H1 (cell line): ENCODE data around the gene POLDIP2. TPM values are rescaled to one million over a fixed set of nuclear protein-coding genes. Genes with fewer than 3 reads are reported as not detected.

Experiments used
- CTCF ChIA-PET: fragments of 300-600 bp; sonication (Branson Sonifier 250); formaldehyde crosslinking; loops from one replicate; lab custom pipeline; 2021; ENCODE audit not compliant: partially characterized antibody; lab: Charles Lee
- POLR2A ChIA-PET: fragments of 300-600 bp; sonication (Branson Sonifier 250); formaldehyde crosslinking; loops from one replicate; lab custom pipeline; 2021; ENCODE audit warnings: inconsistent platforms; ENCODE audit not compliant: partially characterized antibody; lab: Charles Lee
- DNase-seq, 2 experiments: peaks; one replicate each; pipeline versions ENCODE4 v3.0.0 to v3.0.0-alpha.2; 2010 to 2022; ENCODE audit warnings: low spot score in 2 of 2, low read depth in 1 of 2, mixed read lengths in 1 of 2
- FAIRE-seq: peaks from 2 replicates; lab custom pipeline; 2011; peaks lifted over from hg19 to GRCh38; lab: Jason Lieb, UNC
- H2AFZ ChIP-seq: 2 replicates; pipeline ENCODE4 v1.8.1; 2012; ENCODE audit warnings: low read length, inconsistent platforms
- H2AK5ac ChIP-seq: 2 replicates; pipeline ENCODE4 v1.6.1; 2013; ENCODE audit warnings: low read depth, low read length
- H2BK120ac ChIP-seq: replicated peaks from 2 replicates; pipeline ENCODE3; 2013; ENCODE audit warnings: low read depth, low read length, inconsistent platforms
- H2BK12ac ChIP-seq: 2 replicates; pipeline ENCODE4 v1.6.1; 2013; ENCODE audit warnings: low read depth, low read length
- H2BK15ac ChIP-seq: 2 replicates; pipeline ENCODE4 v1.6.1; 2013; ENCODE audit warnings: low read length
- H2BK20ac ChIP-seq: 2 replicates; pipeline ENCODE4 v1.6.1; 2013; ENCODE audit warnings: low read length
- H2BK5ac ChIP-seq: 2 replicates; pipeline ENCODE4 v1.6.1; 2013; ENCODE audit warnings: low read depth, low read length
- H3K14ac ChIP-seq: 2 replicates; pipeline ENCODE4 v1.6.1; 2013; ENCODE audit warnings: inconsistent platforms; ENCODE audit not compliant: insufficient read length
- H3K18ac ChIP-seq: 2 replicates; pipeline ENCODE4 v1.6.1; 2013; ENCODE audit warnings: low read length; ENCODE audit errors: extremely low read depth
- H3K23ac ChIP-seq: 2 replicates; pipeline ENCODE4 v1.6.1; 2013; ENCODE audit warnings: inconsistent platforms; ENCODE audit not compliant: insufficient read length
- H3K23me2 ChIP-seq: 2 replicates; pipeline ENCODE4 v1.6.1; 2013; ENCODE audit warnings: low read depth, low read length
- H3K27ac ChIP-seq: 2 replicates; pipeline ENCODE4 v1.6.1; 2011; ENCODE audit warnings: low read depth, low read length, inconsistent platforms
- H3K27me3 ChIP-seq, 4 experiments: replicated peaks in 1 of 4; 1 replicate in 1 of 4; 2 replicates in 3 of 4; pipeline versions ENCODE4 v1.6.1 to v1.8.1; 2011 to 2013; ENCODE audit warnings: low read length in 3 of 4, mild to moderate bottlenecking in 3 of 4, inconsistent platforms in 2 of 4, mixed read lengths in 2 of 4, moderate library complexity in 1 of 4; ENCODE audit not compliant: control insufficient read depth in 3 of 4, insufficient read depth in 3 of 4; ENCODE audit errors: extremely low read depth in 1 of 4
- H3K36me3 ChIP-seq, 4 experiments: 2 replicates each; pipeline versions ENCODE4 v1.6.1 to v1.8.1; 2011 to 2013; ENCODE audit warnings: mild to moderate bottlenecking in 4 of 4, low read length in 3 of 4, moderate library complexity in 2 of 4, control low read depth in 1 of 4, inconsistent platforms in 1 of 4; ENCODE audit not compliant: insufficient read depth in 4 of 4, control insufficient read depth in 2 of 4
- H3K4ac ChIP-seq: replicated peaks from 2 replicates; pipeline ENCODE3; 2013; ENCODE audit warnings: low read length, low read depth, mixed read lengths, inconsistent platforms; ENCODE audit not compliant: insufficient read length
- H3K4me1 ChIP-seq, 4 experiments: replicated peaks in 1 of 4; 1 replicate in 1 of 4; 2 replicates in 3 of 4; pipeline versions ENCODE4 v1.6.1 to v1.8.1; 2011 to 2013; ENCODE audit warnings: low read length in 3 of 4, inconsistent platforms in 2 of 4, mixed read lengths in 1 of 4; ENCODE audit not compliant: insufficient read depth in 4 of 4, control insufficient read depth in 3 of 4
- H3K4me2 ChIP-seq, 2 experiments: 2 replicates each; pipeline versions ENCODE4 v1.6.1 to v1.8.1; 2011 to 2013; ENCODE audit warnings: low read depth in 2 of 2, low read length in 2 of 2, control low read depth in 1 of 2, inconsistent platforms in 1 of 2, mild to moderate bottlenecking in 1 of 2; ENCODE audit not compliant: insufficient read depth in 1 of 2
- H3K4me3 ChIP-seq, 4 experiments: fragments of 200-600, 300-600 bp in 1 of 4; sonication (generic), shearing (Covaris generic), sonication (Bioruptor Twin) in 1 of 4; 2 replicates each; pipeline versions ENCODE4 v1.5.1 to v1.8.1; 2011 to 2016; ENCODE audit warnings: low read length in 4 of 4, low read depth in 3 of 4, control low read depth in 2 of 4, inconsistent platforms in 2 of 4, mild to moderate bottlenecking in 2 of 4, mixed read lengths in 1 of 4, moderate library complexity in 1 of 4; ENCODE audit not compliant: insufficient read depth in 2 of 4; ENCODE audit errors: extremely low read depth in 1 of 4
- H3K56ac ChIP-seq: replicated peaks from 2 replicates; pipeline ENCODE3; 2013; ENCODE audit warnings: low read depth, mild to moderate bottlenecking, mixed read lengths, low read length, inconsistent platforms; ENCODE audit not compliant: insufficient read length
- H3K79me1 ChIP-seq: 2 replicates; pipeline ENCODE4 v1.6.1; 2013; ENCODE audit warnings: low read depth, low read length, control low read depth
- H3K79me2 ChIP-seq, 2 experiments: 2 replicates each; pipeline versions ENCODE4 v1.6.1 to v1.8.1; 2012 to 2013; ENCODE audit warnings: low read length in 2 of 2, mild to moderate bottlenecking in 2 of 2, inconsistent platforms in 1 of 2; ENCODE audit not compliant: insufficient read depth in 2 of 2, control insufficient read depth in 1 of 2
- H3K9ac ChIP-seq, 4 experiments: replicated peaks in 1 of 4; 1 replicate in 1 of 4; 2 replicates in 3 of 4; pipeline versions ENCODE4 v1.6.1 to v1.8.1; 2011 to 2013; ENCODE audit warnings: low read depth in 3 of 4, low read length in 3 of 4, control low read depth in 2 of 4, mild to moderate bottlenecking in 2 of 4, moderate library complexity in 2 of 4, inconsistent platforms in 1 of 4; ENCODE audit errors: extremely low read depth in 1 of 4
- H3K9me3 ChIP-seq, 2 experiments: 2 replicates each; pipeline versions ENCODE4 v1.6.1 to v1.8.1; 2012 to 2013; ENCODE audit warnings: mild to moderate bottlenecking in 2 of 2, moderate library complexity in 2 of 2, control low read depth in 1 of 2, inconsistent platforms in 1 of 2, low read depth in 1 of 2, low read length in 1 of 2, mixed read lengths in 1 of 2; ENCODE audit not compliant: insufficient read depth in 2 of 2
- H4K20me1 ChIP-seq, 2 experiments: replicated peaks in 1 of 2; 2 replicates each; pipeline versions ENCODE3 to v1.8.1; 2011 to 2013; ENCODE audit warnings: inconsistent platforms in 2 of 2, low read length in 2 of 2, mild to moderate bottlenecking in 1 of 2; ENCODE audit not compliant: insufficient read depth in 2 of 2, control insufficient read depth in 1 of 2
- H4K5ac ChIP-seq: 2 replicates; pipeline ENCODE4 v1.6.1; 2013; ENCODE audit warnings: low read length, low read depth, mixed read lengths, inconsistent platforms; ENCODE audit not compliant: insufficient read length
- H4K8ac ChIP-seq: 2 replicates; pipeline ENCODE4 v1.8.0; 2013; ENCODE audit warnings: mild to moderate bottlenecking, moderate library complexity, low read length, inconsistent platforms; ENCODE audit not compliant: insufficient read depth; ENCODE audit errors: extremely low read depth
- H4K91ac ChIP-seq: replicated peaks from 2 replicates; pipeline ENCODE3; 2013; ENCODE audit warnings: low read length, mixed read lengths, inconsistent platforms; ENCODE audit not compliant: insufficient read length
- BACH1 ChIP-seq: IDR thresholded peaks from 2 replicates; pipeline ENCODE4 v1.6.1; 2012; ENCODE audit warnings: low read length, improper control_type of control experiment
- CHD1 ChIP-seq: IDR thresholded peaks from 2 replicates; pipeline ENCODE4 v1.6.1; 2012; ENCODE audit warnings: low read depth, low read length, improper control_type of control experiment
- EGR1 ChIP-seq: IDR thresholded peaks from 2 replicates; pipeline ENCODE4 v1.6.1; 2011; ENCODE audit warnings: low read depth, low read length, borderline replicate concordance
- HDAC2 ChIP-seq, 2 experiments: fragments of 300-600 bp in 1 of 2; sonication (generic) in 1 of 2; IDR thresholded peaks; 2 replicates each; pipeline ENCODE4 v1.6.1; 2011 to 2012; ENCODE audit warnings: low read depth in 2 of 2, low read length in 2 of 2, mild to moderate bottlenecking in 2 of 2, moderate library complexity in 2 of 2, borderline replicate concordance in 1 of 2, inconsistent platforms in 1 of 2
- NRF1 ChIP-seq: IDR thresholded peaks from 2 replicates; pipeline ENCODE4 v1.6.1; 2011; ENCODE audit warnings: mild to moderate bottlenecking, low read depth, low read length, improper control_type of control experiment
- PHF8 ChIP-seq: fragments of 200-600 bp; sonication (generic); conservative IDR thresholded peaks from 2 replicates; pipeline ENCODE4 v1.7.1; 2012; ENCODE audit warnings: low read depth, mild to moderate bottlenecking, inconsistent platforms, low read length, moderate library complexity
- RBBP5 ChIP-seq: IDR thresholded peaks from 2 replicates; pipeline ENCODE4 v1.7.1; 2012; ENCODE audit warnings: low read depth, mild to moderate bottlenecking, inconsistent platforms, low read length, moderate library complexity, borderline replicate concordance
- SIX5 ChIP-seq: IDR thresholded peaks from 2 replicates; pipeline ENCODE4 v1.6.1; 2011; ENCODE audit warnings: mild to moderate bottlenecking, low read depth, low read length
- TAF1 ChIP-seq: IDR thresholded peaks from 2 replicates; pipeline ENCODE4 v1.6.1; 2011; ENCODE audit warnings: mild to moderate bottlenecking, low read depth, low read length
- TBP ChIP-seq: IDR thresholded peaks from 2 replicates; pipeline ENCODE4 v1.6.1; 2011; ENCODE audit warnings: low read depth, low read length, improper control_type of control experiment
- WGBS, 2 experiments: shearing (Covaris generic) in 1 of 2; methylation state at CpG; one replicate each; pipeline versions ENCODE4 v1.1.6 to v1.1.7; 2013 to 2015; ENCODE audit warnings: low lambda C conversion rate in 2 of 2, mixed read lengths in 2 of 2, inconsistent platforms in 1 of 2, low coverage in 1 of 2, missing lambda C conversion rate in 1 of 2; ENCODE audit not compliant: insufficient replicate concordance in 2 of 2, insufficient coverage in 1 of 2, insufficient read length in 1 of 2; ENCODE audit errors: extremely low coverage in 1 of 2, missing lambda C conversion rate in 1 of 2; 5-methylcytosine and 5-hydroxymethylcytosine counted together
- polyA plus RNA-seq, 7 experiments: library from polyadenylated mRNA; depleted of rRNA in 3 of 7; stranded (reverse) in 5 of 7; unstranded in 2 of 7; fragments of >200 nt in 5 of 7; fragments of 200-250 nt in 2 of 7; gene quantifications; 1 replicate in 5 of 7; 2 replicates in 1 of 7; 4 replicates in 1 of 7; pipeline versions ENCODE4 v1.2.1 to v1.2.3, GENCODE V29; 2011 to 2013; ENCODE audit warnings: missing spikeins in 2 of 7, mixed read lengths in 2 of 7
- total RNA-seq: library from RNA; stranded (reverse); fragmentation: NEBNext Ultra II Directional; extraction: Animal tissue kit (Norgen Biotek cat#: 25700); gene quantifications from 2 replicates; pipeline ENCODE4 v1.2.1, GENCODE V29; 2021

POLDIP2 gene
- total and polyA plus RNA-seq, 2 of the 8 experiments (the other 6 are each of a cell fraction or from before 2014, with no cell fraction given) = 74.0 to 76.1 TPM

DNA sequence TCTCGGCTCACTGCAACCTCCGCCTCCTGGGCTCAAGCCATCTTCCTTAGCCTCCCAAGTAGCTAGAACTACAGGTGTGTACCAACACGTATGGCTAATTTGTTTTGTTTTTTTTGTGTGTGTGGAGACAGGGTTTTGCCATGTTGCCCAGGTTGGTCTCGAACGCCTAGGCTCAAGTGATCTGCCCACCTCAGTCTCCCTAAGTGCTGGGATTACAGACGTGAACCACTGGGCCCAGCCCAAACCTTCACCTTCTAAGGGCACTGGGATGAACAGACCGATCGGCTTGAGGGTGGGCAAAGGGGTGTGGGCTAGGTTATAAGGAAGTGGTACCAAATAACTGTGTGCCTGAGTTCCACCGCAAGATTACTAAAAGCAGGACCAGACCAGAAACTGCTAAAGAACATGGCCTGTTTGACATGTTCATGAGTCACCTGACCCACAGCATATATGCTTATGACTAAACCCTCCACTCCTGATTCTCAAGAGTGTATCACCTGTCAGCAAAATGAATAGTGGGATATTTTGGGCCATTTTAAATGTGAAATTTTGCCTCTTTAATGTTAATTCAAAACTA, 30.2 kb downstream of the POLDIP2 start:
- Histone ChIP-seq H3K27ac (no peak overlapping the region), H2BK20ac (no peak overlapping the region), H3K36me3 (peaks cover 10 to 41% (median 32%) of the 10 kb centered on the region in 4 experiments), H3K9me3 (no peaks in the 10 kb centered on the region), H3K4ac (no peak overlapping the region), H2BK120ac (no peak overlapping the region), H4K20me1 (peaks cover 10 to 18% of the 10 kb centered on the region in 2 experiments), H2BK5ac (no peak overlapping the region), H3K18ac (no peak overlapping the region), H2BK15ac (no peak overlapping the region), H2AK5ac (no peak overlapping the region), H3K79me2 (peaks cover 16 to 47% of the 10 kb centered on the region in 2 experiments), H2AFZ (no peak overlapping the region), H3K23me2 (no peaks in the 10 kb centered on the region), H3K27me3 (no peaks in the 10 kb centered on the region), H3K14ac (no peak overlapping the region), H3K79me1 (0 out of 2 replicates have a peak, but pooled peaks cover 4% of the 10 kb centered on the region), H4K5ac (no peak overlapping the region), H3K23ac (no peak overlapping the region), H3K56ac (no peak overlapping the region), H4K8ac (no peak overlapping the region), H2BK12ac (no peak overlapping the region), H3K4me3 (no peak overlapping the region), H3K4me2 (no peak overlapping the region), H3K4me1 (peaks cover 0 to 3% (median 0%) of the 10 kb centered on the region in 4 experiments; a peak in 2 of 7 replicates), H4K91ac (no peak overlapping the region), H3K9ac (no peak overlapping the region)
- POLR2A ChIA-PET = interaction anchor here (1.9 to 2.1 kb wide), 2 partner anchors 8 kb away, joined by 8 to 11 read pairs; partner anchors contain the start of genes IFT20, TMEM97 and TNFAIP1
- no peak for FAIRE-seq
- CTCF ChIA-PET = no interaction called here
- WGBS, 2 experiments = 94% methylated on average over 9 of the region's 9 CpGs; no CpG with 5 or more reads in 1 of the 2 experiments
- no peak for DNase-seq
- TF ChIP-seq PHF8 (no peak), BACH1 (no peak), HDAC2 (IDR thresholded peaks at IDR 0.05; ENCODE audit: borderline replicate concordance in 1 of 2, low read depth in 2 of 2, low read length in 2 of 2) (no peak), RBBP5 (no peak), CHD1 (no peak), TAF1 (no peak), TBP (no peak), SIX5 (no peak), NRF1 (no peak), EGR1 (no peak)
